HEK293T (cell line): ENCODE data around the gene LHX5.

Experiments used
- BHLHE40 ChIP-seq: fragments of 450-650 bp; IDR thresholded peaks from 2 replicates; pipeline ENCODE4 v1.6.1; 2016; ENCODE audit warnings: mild to moderate bottlenecking, moderate library complexity, borderline replicate concordance
- ELF4 ChIP-seq: fragments of 450-650 bp; IDR thresholded peaks from 2 replicates; pipeline ENCODE4 v1.6.1; 2017; ENCODE audit warnings: antibody characterized with exemption
- FOXK2 ChIP-seq: fragments of 450-650 bp; IDR thresholded peaks from 2 replicates; pipeline ENCODE4 v1.6.1; 2016; ENCODE audit warnings: mild to moderate bottlenecking
- FOXM1 ChIP-seq: fragments of 450-650 bp; IDR thresholded peaks from 2 replicates; pipeline ENCODE4 v1.6.1; 2017; ENCODE audit warnings: mild to moderate bottlenecking, borderline replicate concordance
- HDGF ChIP-seq: fragments of 450-650 bp; IDR thresholded peaks from 2 replicates; pipeline ENCODE4 v1.6.1; 2017; ENCODE audit warnings: antibody characterized with exemption, borderline replicate concordance
- NFRKB ChIP-seq: fragments of 450-650 bp; IDR thresholded peaks from 2 replicates; pipeline ENCODE4 v1.6.1; 2016; ENCODE audit warnings: mild to moderate bottlenecking, moderate library complexity
- SP1 ChIP-seq: fragments of 450-650 bp; IDR thresholded peaks from 2 replicates; pipeline ENCODE4 v1.6.1; 2017
- TARDBP ChIP-seq: fragments of 450-650 bp; IDR thresholded peaks from 2 replicates; pipeline ENCODE4 v1.6.1; 2016
- ZNF384 ChIP-seq: fragments of 450-650 bp; IDR thresholded peaks from 2 replicates; pipeline ENCODE4 v1.6.1; 2016
- TF ChIP-seq, protein P1 (sequence below): fragments of 450-650 bp; IDR thresholded peaks from 2 replicates; pipeline ENCODE4 v1.6.1; 2016

- TF ChIP-seq FOXK2: no peak
- TF ChIP-seq HDGF: no peak
- TF ChIP-seq, protein P1, sequence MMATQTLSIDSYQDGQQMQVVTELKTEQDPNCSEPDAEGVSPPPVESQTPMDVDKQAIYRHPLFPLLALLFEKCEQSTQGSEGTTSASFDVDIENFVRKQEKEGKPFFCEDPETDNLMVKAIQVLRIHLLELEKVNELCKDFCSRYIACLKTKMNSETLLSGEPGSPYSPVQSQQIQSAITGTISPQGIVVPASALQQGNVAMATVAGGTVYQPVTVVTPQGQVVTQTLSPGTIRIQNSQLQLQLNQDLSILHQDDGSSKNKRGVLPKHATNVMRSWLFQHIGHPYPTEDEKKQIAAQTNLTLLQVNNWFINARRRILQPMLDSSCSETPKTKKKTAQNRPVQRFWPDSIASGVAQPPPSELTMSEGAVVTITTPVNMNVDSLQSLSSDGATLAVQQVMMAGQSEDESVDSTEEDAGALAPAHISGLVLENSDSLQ: no peak
- no peak for TF ChIP-seq SP1
- no peak for TF ChIP-seq ELF4
- no peak for TF ChIP-seq FOXM1
- no peak for TF ChIP-seq TARDBP
- TF ChIP-seq ZNF384: no peak
- TF ChIP-seq BHLHE40: no peak
- no peak for TF ChIP-seq NFRKB
Measured at GRCh38 chr12:113461666-113462065, 10.0 kb downstream of the LHX5 start.
